ENCODE measurements around the gene RUVBL1.

DNA sequence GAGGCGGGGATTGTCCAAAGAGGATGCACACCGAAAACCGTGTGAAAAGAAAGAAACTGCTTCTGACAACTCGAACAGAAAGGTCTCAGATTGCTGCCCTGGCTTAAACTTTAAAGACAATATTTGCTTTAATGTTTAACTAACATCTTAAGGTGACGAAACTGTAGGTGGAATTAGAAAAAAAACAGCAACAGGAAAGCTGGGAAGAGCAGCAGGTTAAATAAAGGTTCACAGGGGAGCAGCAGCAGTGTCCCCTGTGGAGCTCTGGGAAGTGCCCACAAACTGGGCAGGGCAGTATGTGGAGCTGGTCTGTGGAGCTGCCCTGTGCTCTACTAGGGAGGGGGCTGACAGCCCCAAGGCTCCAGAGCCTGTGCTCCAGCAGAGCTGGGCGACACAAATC lies 25.4 kb downstream of the RUVBL1 start:
- TF ChIP-seq, protein P1, sequence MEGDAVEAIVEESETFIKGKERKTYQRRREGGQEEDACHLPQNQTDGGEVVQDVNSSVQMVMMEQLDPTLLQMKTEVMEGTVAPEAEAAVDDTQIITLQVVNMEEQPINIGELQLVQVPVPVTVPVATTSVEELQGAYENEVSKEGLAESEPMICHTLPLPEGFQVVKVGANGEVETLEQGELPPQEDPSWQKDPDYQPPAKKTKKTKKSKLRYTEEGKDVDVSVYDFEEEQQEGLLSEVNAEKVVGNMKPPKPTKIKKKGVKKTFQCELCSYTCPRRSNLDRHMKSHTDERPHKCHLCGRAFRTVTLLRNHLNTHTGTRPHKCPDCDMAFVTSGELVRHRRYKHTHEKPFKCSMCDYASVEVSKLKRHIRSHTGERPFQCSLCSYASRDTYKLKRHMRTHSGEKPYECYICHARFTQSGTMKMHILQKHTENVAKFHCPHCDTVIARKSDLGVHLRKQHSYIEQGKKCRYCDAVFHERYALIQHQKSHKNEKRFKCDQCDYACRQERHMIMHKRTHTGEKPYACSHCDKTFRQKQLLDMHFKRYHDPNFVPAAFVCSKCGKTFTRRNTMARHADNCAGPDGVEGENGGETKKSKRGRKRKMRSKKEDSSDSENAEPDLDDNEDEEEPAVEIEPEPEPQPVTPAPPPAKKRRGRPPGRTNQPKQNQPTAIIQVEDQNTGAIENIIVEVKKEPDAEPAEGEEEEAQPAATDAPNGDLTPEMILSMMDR (IDR thresholded peaks at IDR 0.05) = no peak
- TF ChIP-seq POLR2AphosphoS5 (IDR thresholded peaks at IDR 0.05) = no peak
- no peak for TF ChIP-seq EP300 (IDR thresholded peaks at IDR 0.05)
